Heart right ventricle (tissue), 16 donors: ENCODE results near the gene RPGR. TPM values are rescaled to one million over a fixed set of nuclear protein-coding genes. Genes with fewer than 3 reads are reported as not detected.

ENCODE experiments used
- ATAC-seq, 8 donors: fragments of 200-7000 bp; cut with Tn5 transposase; one replicate each; pipeline ENCODE4 v1.9.1; 2020; ENCODE audit warnings: mild to moderate bottlenecking in 8 of 8, moderate library complexity in 8 of 8, moderate number of reproducible peaks in 1 of 8
- DNase-seq, 2 donors: peaks; one replicate each; pipeline ENCODE4 v3.0.0-alpha.2; 2020
- H3K27ac ChIP-seq, 10 donors: fragments of 200-600 bp; sonication (generic) in 2 of 10; one replicate each; pipeline versions ENCODE4 v1.5.0 to v1.8.0; 2020 to 2022; ENCODE audit warnings: mild to moderate bottlenecking in 3 of 10
- H3K27me3 ChIP-seq, 7 donors: fragments of 200-600 bp; one replicate each; pipeline ENCODE4 v1.8.0; 2021 to 2022; ENCODE audit warnings: mild to moderate bottlenecking in 2 of 7
- H3K36me3 ChIP-seq, 9 donors: fragments of 200-600 bp; sonication (generic) in 1 of 9; one replicate each; pipeline versions ENCODE4 v1.5.0 to v1.8.0; 2020 to 2022; ENCODE audit warnings: mild to moderate bottlenecking in 2 of 9
- H3K4me1 ChIP-seq, 9 donors: fragments of 200-600 bp; sonication (generic) in 1 of 9; one replicate each; pipeline versions ENCODE4 v1.5.0 to v1.8.0; 2020 to 2022; ENCODE audit warnings: mild to moderate bottlenecking in 4 of 9
- H3K4me3 ChIP-seq, 10 donors: fragments of 200-600 bp; sonication (generic) in 2 of 10; one replicate each; pipeline versions ENCODE4 v1.5.0 to v1.8.0; 2020 to 2022; ENCODE audit warnings: mild to moderate bottlenecking in 7 of 10, moderate library complexity in 2 of 10
- H3K9me3 ChIP-seq, 11 donors: fragments of 200-600 bp in 10 of 11; sonication (generic) in 2 of 11; one replicate each; pipeline versions ENCODE4 v1.5.0 to v1.8.0; 2013 to 2022; ENCODE audit warnings: mild to moderate bottlenecking in 2 of 11, control low read depth in 1 of 11, moderate library complexity in 1 of 11
- WGBS, 2 donors: extraction: QIAGEN DNeasy Blood & Tissue Kit; methylation state at CpG; one replicate each; pipeline ENCODE4 v1.1.7; 2013; ENCODE audit warnings: inconsistent platforms in 1 of 2; 5-methylcytosine and 5-hydroxymethylcytosine counted together
- intact Hi-C, 10 donors: fragments of 100-400 bp; cut with DNase I; formaldehyde crosslinking; loops; one replicate each; pipeline versions ENCODE4 v1.11.1 to v1.14.2; 2022
- polyA plus RNA-seq, 2 donors: library from polyadenylated mRNA; stranded (reverse); fragments of 200-250 nt; gene quantifications; one replicate each; pipeline ENCODE4 v1.2.3, GENCODE V29; 2013
- total RNA-seq, 10 donors: library from RNA; stranded (reverse); fragmentation: NEBNext Ultra II Directional in 3 of 10; extraction: Animal tissue kit (Norgen Biotek cat#: 25700) in 3 of 10; gene quantifications; one replicate each; pipeline versions ENCODE4 v1.2.1 to v1.2.4, GENCODE V29; 2021 to 2023
- TF ChIP-seq, protein P1 (sequence below), 9 donors: fragments of 200-600 bp; sonication (generic) in 2 of 9; IDR thresholded peaks; one replicate each; pipeline versions ENCODE4 v1.5.0 to v1.8.0; 2021 to 2022; ENCODE audit warnings: antibody characterized with exemption in 9 of 9, mild to moderate bottlenecking in 5 of 9, moderate library complexity in 1 of 9
- donor health status: Arrhythmogenic right ventricular cardiomyopathy.
- donor health status: ischemic (EF 13 %, LVEDD 7.1; RV severe dilation, severe dysfunction).
- donor health status: healthy with polysubstance abuse.
- donor health status: DM: no; HTN: yes; CAD: no.
- donor health status: DM: no; HTN: no; CAD: no.
- donor health status: ischemic (EF 25% LVEDD 6.9; RV normal size, moderate dysfunction).
- donor health status: ischemic (EF 25% LVEDD 5.7; RV mildly dilated, moderate dysfunction).
- donor health status: healthy.
- donor health status: DM: yes; HTN: yes; CAD: no.
- donor health status: Ischemic cardiomyopathy.
- donor health status: ischemic (EF 35%, LVEDD 5.7; RV mildly dilated, moderate dysfunction).
- donor health status: nonischemic (EF 11% LVEDD 7.7; RV severe dilation, severe dysfunction).
- donor health status: DM: yes; HTN: yes; CAD: no.
- donor health status: PGD.
- donor health status: ischemic (EF 29% LVEDD 5.4; RV normal size, mild dysfunction).
- donor health status: nonischemic (EF 23%, LVEDD 6.1; RV moderate dilation, normal function).

The RPGR gene
- total and polyA plus RNA-seq, 12 donors: 3.8 to 30.3 (median 6.0) TPM

- Histone ChIP-seq H3K36me3 (no peaks in the 10 kb centered on the region), H3K4me1 (no peaks in the 10 kb centered on the region), H3K9me3 (no peaks in the 10 kb centered on the region), H3K27me3 (peaks cover 0 to 12% (median 0%) of the 10 kb centered on the region in 7 donors), H3K27ac (peak overlapping the region in 1 of 10 donors; percentile 31), H3K4me3 (no peak overlapping the region)
- ATAC-seq (no peak), DNase-seq (no peak)
- 53 to 59% methylated on average over 9 of the region's 9 CpGs for WGBS, 2 donors
- intact Hi-C loops: loop anchor here in 1 of 10 donors (10.0 kb wide), 1 partner anchor 62 kb away; the partner anchor contains the start of gene RPGR
- TF ChIP-seq, protein P1, sequence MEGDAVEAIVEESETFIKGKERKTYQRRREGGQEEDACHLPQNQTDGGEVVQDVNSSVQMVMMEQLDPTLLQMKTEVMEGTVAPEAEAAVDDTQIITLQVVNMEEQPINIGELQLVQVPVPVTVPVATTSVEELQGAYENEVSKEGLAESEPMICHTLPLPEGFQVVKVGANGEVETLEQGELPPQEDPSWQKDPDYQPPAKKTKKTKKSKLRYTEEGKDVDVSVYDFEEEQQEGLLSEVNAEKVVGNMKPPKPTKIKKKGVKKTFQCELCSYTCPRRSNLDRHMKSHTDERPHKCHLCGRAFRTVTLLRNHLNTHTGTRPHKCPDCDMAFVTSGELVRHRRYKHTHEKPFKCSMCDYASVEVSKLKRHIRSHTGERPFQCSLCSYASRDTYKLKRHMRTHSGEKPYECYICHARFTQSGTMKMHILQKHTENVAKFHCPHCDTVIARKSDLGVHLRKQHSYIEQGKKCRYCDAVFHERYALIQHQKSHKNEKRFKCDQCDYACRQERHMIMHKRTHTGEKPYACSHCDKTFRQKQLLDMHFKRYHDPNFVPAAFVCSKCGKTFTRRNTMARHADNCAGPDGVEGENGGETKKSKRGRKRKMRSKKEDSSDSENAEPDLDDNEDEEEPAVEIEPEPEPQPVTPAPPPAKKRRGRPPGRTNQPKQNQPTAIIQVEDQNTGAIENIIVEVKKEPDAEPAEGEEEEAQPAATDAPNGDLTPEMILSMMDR (IDR thresholded peaks at IDR 0.05): no peak
Observed at GRCh38 chrX:38262715-38263620, 64.3 kb downstream of the RPGR start.

DNA sequence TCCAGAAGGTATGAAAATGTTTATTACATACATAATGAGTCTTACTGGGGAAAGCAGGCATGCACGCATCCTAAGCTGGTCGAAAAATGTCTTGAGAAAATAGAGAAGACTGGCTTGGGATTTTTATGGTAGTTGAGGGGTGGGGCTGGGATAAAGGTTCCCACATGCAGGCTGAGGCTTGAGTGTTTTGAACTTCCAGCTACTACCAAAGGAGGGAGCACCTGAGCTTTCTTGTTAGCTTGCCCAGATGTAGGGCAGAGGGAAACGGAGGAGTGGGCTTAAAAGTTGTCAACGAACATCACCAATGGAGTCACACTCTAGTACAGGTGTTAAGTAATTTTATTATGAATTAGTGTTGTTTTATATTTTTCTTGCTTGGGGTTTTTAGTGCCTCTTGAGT is 67.1 kb downstream of the RPGR start:
- WGBS, 2 donors: 57 to 58% methylated on average over 4 of the region's 4 CpGs
- TF ChIP-seq, protein P1 (IDR thresholded peaks at IDR 0.05): peak in 2 of 9 donors; percentile 13 to 42
- Histone ChIP-seq H3K27ac (no peak overlapping the region), H3K36me3 (no peaks in the 10 kb centered on the region), H3K9me3 (no peaks in the 10 kb centered on the region), H3K4me3 (no peak overlapping the region), H3K4me1 (no peaks in the 10 kb centered on the region), H3K27me3 (peaks cover 0 to 12% (median 0%) of the 10 kb centered on the region in 7 donors)
- ATAC-seq (no peak), DNase-seq (no peak)
- intact Hi-C loops: loop anchor here in 1 of 10 donors (10.0 kb wide), 1 partner anchor 65 kb away; the partner anchor contains the start of gene RPGR

DNA sequence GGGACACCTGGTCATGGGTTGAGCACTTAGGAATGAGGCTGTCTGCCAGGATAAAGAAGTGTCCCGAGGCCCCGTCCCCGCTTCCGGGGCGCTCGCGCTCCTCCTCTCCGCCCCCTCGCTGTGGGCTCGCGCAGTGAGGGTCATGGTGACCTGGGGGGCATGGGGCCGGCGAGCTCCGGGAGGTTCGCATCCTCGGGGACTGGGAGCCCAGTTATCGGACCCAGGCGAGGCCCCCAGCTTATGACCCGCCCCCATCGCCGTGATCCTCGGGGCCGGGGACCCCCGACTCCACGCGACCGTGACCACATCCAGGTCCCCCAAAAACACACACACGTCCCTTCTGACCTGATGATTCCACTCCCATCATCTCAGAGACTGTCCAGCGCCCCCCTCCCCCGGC is 71.3 kb downstream of the RPGR start:
- H3K27ac ChIP-seq: no peak overlapping the region
- intact Hi-C loops: no loop called here
- peak in 1 of 2 donors; percentile 2 for DNase-seq
- H3K4me1 ChIP-seq: no peaks in the 10 kb centered on the region
- TF ChIP-seq, protein P1 (IDR thresholded peaks at IDR 0.05): no peak
- WGBS, 2 donors: 93 to 97% methylated on average over 28 to 30 of the region's 30 CpGs
- no peak overlapping the region for H3K4me3 ChIP-seq
- H3K27me3 ChIP-seq: peaks cover 0 to 12% (median 0%) of the 10 kb centered on the region in 7 donors
- H3K9me3 ChIP-seq: no peaks in the 10 kb centered on the region
- no peaks in the 10 kb centered on the region for H3K36me3 ChIP-seq
- ATAC-seq: peak in 1 of 8 donors; percentile 22

GRCh38 chrX:38249965-38250364 is 77.3 kb downstream of the RPGR start:
- DNase-seq (no peak), ATAC-seq (no peak)
- H3K4me1 ChIP-seq: no peaks in the 10 kb centered on the region
- TF ChIP-seq, protein P1 (IDR thresholded peaks at IDR 0.05): no peak
- intact Hi-C loops: no loop called here
- no peaks in the 10 kb centered on the region for H3K9me3 ChIP-seq
- H3K4me3 ChIP-seq: no peak overlapping the region
- H3K27me3 ChIP-seq: peaks cover 0 to 12% (median 0%) of the 10 kb centered on the region in 7 donors
- WGBS, 2 donors: 38 to 43% methylated on average over 2 of the region's 2 CpGs
- no peak overlapping the region for H3K27ac ChIP-seq
- no peaks in the 10 kb centered on the region for H3K36me3 ChIP-seq
